Stomach (tissue), 4 donors: ENCODE data around the gene PRDX6.

ENCODE experiments used
- CTCF ChIP-seq, 7 experiments: fragments of 450-650 bp in 4 of 7; fragments of 200-600 bp in 3 of 7; sonication (generic) in 3 of 7; IDR thresholded peaks; one replicate each; pipeline ENCODE4 v1.5.1; 2016 to 2019; ENCODE audit warnings: antibody characterized with exemption in 7 of 7, control low read depth in 2 of 7, mild to moderate bottlenecking in 1 of 7
- EP300 ChIP-seq: sonication (generic); formaldehyde crosslinking; IDR thresholded peaks from one replicate; pipeline ENCODE4 v1.6.1; 2017; ENCODE audit warnings: antibody characterized with exemption
- POLR2A ChIP-seq, 4 donors: fragments of 450-650 bp; IDR thresholded peaks; one replicate each; pipeline ENCODE4 v1.6.1; 2016; ENCODE audit warnings: antibody characterized with exemption in 4 of 4, control low read depth in 2 of 4, mild to moderate bottlenecking in 1 of 4, moderate library complexity in 1 of 4
- POLR2AphosphoS5 ChIP-seq, 3 donors: sonication (generic); formaldehyde crosslinking; IDR thresholded peaks; one replicate each; pipeline ENCODE4 v1.6.1; 2016; ENCODE audit warnings: antibody characterized with exemption in 3 of 3

GRCh38 chr1:173482683-173483082 lies 5.5 kb downstream of the PRDX6 start:
- TF ChIP-seq CTCF (IDR thresholded peaks at IDR 0.05) (no peak), EP300 (no peak), POLR2A (IDR thresholded peaks at IDR 0.05) (no peak), POLR2AphosphoS5 (IDR thresholded peaks at IDR 0.05) (no peak)
